Measurements from ENCODE around the gene ATG4D.

ATG4D gene

DNA sequence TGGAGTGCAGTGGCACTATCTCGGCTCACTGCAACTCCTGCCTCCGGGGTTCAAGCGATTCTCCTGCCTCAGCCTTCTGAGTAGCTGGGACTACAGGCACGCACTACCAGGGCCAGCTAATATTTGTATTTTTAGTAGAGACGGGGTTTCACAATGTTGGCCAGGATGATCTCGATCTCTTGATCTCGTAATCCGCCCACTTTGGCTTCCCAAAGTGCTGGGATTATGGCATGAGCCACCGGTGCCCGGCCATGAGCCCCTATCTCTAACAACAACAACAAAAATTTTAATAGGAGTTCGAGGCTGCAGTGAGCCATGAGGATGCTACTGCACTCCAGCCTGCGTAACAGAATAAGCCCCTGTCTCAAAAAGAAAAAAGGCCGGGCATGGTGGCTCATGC, 38.4 kb downstream of the ATG4D start:
- DNase-seq: no peak

DNA sequence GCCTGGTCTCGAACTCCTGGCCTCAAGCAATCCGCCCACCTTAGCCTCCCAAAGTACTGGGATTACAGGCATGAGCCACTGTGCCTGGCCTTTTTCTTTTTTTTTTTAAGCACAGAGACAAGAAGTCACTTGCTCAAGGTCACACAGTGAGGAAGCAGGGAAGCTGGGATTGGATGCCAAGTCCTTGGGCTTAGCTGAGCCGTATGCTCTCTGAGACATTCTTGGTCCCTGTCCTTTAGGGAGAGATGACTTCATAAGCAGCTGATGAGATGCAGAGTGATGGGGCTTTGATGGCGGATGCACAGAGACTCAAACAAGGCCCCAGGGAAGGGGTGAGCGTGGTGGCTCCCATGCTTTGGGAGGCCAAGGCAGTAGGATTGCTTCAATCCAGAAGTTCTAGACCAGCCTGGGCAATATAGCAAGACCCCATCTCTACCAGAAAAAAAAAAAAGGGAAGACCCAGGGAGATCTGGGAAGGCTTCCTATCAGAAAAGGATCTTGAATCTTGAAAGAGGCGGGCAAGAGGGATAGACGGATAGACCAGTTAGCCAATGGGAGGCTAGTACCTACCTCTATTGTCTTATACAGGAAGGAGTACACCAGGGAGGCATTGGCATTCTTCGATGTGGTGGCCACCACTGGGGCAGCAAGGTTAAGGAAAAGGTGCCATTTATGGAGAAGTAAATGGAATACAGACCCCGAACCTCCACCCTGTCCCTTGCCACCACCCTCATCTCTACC, 39.5 kb downstream of the ATG4D start:
- no peak for DNase-seq

- no peak for DNase-seq
Observed at GRCh38 chr19:10586396-10586795, 42.7 kb downstream of the ATG4D start.

- no peak for DNase-seq
Observed at GRCh38 chr19:10587022-10587838, 43.5 kb downstream of the ATG4D start, which contains the start of gene AP1M2. Gene AP1M2 (minus strand): TSS chr19:10587312. CDS start chr19:10587231, 81 bp downstream.

- DNase-seq: no peak
Observed at GRCh38 chr19:10587839-10588150, 44.1 kb downstream of the ATG4D start.

DNA sequence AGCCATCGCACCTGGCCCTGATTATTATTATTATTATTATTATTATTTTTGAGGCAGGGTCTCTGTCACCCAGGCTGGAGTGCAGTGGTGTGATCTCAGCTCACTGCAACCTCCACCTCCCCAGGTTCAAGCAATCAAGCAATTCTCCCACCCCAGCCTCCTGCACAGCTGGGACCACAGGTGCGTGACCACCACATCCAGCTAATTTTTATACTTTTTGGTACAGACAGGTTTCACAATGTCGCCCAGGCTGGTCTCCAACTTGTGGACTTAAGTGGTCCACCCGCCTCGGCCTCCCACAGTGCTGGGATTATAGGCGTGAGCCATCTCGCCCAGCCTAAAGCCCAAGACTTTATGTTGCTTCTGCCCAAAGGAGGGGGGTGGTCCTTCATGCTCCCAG, 49.4 kb downstream of the ATG4D start:
- no peak for DNase-seq

GRCh38 chr19:10593820-10594637, 50.3 kb downstream of the ATG4D start:
- no peak for DNase-seq

GRCh38 chr19:10600149-10600548, 56.4 kb downstream of the ATG4D start:
- DNase-seq: no peak

- DNase-seq: no peak
Observed at GRCh38 chr19:10601999-10602329, 58.3 kb downstream of the ATG4D start.

DNA sequence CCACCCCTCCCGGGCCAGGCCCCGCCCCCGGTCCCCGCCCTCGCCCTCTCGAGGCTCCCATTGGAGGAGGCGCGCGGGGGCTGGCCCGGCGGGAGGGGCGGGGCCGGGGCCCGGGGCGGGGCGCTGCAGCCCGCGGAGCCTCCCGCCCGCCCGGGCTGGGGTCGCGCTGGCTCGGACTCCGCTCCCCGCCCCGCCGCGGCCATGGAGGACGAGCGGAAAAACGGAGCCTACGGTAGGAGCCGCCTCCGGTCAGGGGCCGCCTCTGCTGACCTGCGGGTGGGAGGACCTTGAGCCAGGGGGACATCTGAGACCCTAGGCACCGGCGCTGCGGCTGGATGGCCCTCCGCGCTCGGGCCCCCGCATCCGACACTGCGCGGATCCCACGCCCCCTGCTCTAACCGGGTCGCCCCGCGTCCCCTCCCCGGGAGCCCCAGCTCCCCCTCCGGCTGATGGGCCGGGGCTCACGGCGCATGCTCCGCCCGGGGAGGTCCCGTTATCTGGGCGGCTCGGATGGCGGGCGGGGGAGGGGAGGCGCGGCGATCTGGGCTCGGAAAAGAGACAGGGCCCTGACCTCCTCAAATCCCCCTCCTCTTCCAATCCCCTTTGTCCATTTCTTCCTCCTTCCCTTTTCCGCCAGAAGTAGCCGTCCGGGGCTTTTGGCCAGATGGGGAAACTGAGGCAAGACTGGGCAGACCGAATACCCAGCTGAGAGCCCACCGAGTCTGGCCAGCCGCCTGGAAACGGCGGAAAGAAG, 58.8 kb downstream of the ATG4D start:
- peak; percentile 84 for DNase-seq
